ENCODE results near the gene MRPL1. TPM values are rescaled to one million over a fixed set of nuclear protein-coding genes. Genes with fewer than 3 reads are reported as not detected.
A peak's percentile ranks its signal among the peaks of the same experiment; 100 is the strongest.

The MRPL1 gene
- total and polyA plus RNA-seq, 2 of the 13 experiments (the other 11 are each of a cell fraction or from before 2014, with no cell fraction given): 23.3 to 61.5 TPM

DNA sequence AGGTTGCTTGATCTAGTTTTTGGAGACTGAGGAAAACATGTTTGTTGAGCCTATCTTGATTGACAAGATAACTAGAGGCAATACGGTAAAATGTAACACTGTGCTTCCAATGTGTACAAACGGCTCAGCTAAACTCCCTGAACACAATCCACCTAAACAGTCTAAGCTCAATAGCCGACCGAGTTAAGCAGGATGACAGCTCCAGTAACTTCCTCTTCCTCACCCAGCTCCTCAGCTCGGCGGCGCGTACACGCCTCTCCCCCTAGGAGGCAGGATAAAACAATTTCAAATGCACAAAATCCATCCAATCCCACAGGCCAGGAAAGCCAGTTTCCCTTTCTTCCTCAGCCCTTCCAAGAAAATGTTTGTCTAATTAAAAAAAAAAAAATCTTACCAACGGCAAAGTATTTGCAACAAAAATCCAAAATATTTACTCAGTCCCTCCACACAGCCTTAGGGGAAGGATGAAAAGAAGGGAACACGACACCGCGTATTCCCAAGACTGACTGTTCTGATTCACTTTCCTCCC lies 44.5 kb upstream of the MRPL1 start (continued):
- TF ChIP-seq PAWR (CRISPR knock-in tag; IDR thresholded peaks at IDR 0.05; ENCODE audit: borderline replicate concordance) (no peak), GZF1 (CRISPR knock-in tag; IDR thresholded peaks at IDR 0.05) (peak; percentile 99), SNAPC4 (CRISPR knock-in tag; IDR thresholded peaks at IDR 0.05) (no peak), ZNF879 (CRISPR knock-in tag; IDR thresholded peaks at IDR 0.05) (no peak), DMAP1 (CRISPR knock-in tag; IDR thresholded peaks at IDR 0.05) (peak; percentile 48; the same call in 1 of the 2 replicates), ADNP (CRISPR knock-in tag; IDR thresholded peaks at IDR 0.05) (no peak), ZNF652 (CRISPR knock-in tag; IDR thresholded peaks at IDR 0.05; ENCODE audit: borderline replicate concordance, low read depth) (no peak), KLF6 (CRISPR knock-in tag; IDR thresholded peaks at IDR 0.05) (no peak), SSRP1 (CRISPR knock-in tag; IDR thresholded peaks at IDR 0.05) (no peak), ZNF777 (CRISPR knock-in tag; IDR thresholded peaks at IDR 0.05) (peak; percentile 50; the same call in 1 of the 2 replicates), ZBTB20 (CRISPR knock-in tag; IDR thresholded peaks at IDR 0.05; ENCODE audit: borderline replicate concordance, low read depth) (0 out of 2 replicates have a peak, but pooled peaks have one; percentile 64), TAF1 (CRISPR knock-in tag; IDR thresholded peaks at IDR 0.05) (peak; percentile 50; the same call in 1 of the 2 replicates), ZNF543 (CRISPR knock-in tag; IDR thresholded peaks at IDR 0.05) (no peak), SIN3A (IDR thresholded peaks at IDR 0.05; ENCODE audit: borderline replicate concordance, low read depth, low read length) (peak; percentile 57; the same call in 1 of the 2 replicates), MXD4 (CRISPR knock-in tag; IDR thresholded peaks at IDR 0.05) (0 out of 2 replicates have a peak, but pooled peaks have one; percentile 5), FOXA3 (CRISPR knock-in tag; IDR thresholded peaks at IDR 0.05) (peak; percentile 65), KDM5A (IDR thresholded peaks at IDR 0.05; ENCODE audit: borderline replicate concordance, low read length) (0 out of 2 replicates have a peak, but pooled peaks have one; percentile 46), ZNF580 (CRISPR knock-in tag; IDR thresholded peaks at IDR 0.05; ENCODE audit: borderline replicate concordance, low read depth) (0 out of 2 replicates have a peak, but pooled peaks have one; percentile 58), ARID4A (CRISPR knock-in tag; IDR thresholded peaks at IDR 0.05; ENCODE audit: borderline replicate concordance) (peak; percentile 69)
